GM23338 (cell line): ENCODE measurements around the gene FRMD4A. TPM values are rescaled to one million over a fixed set of nuclear protein-coding genes. Genes with fewer than 3 reads are reported as not detected.

Experiments
- ATAC-seq: fragments of 200-7000 bp; cut with Tn5 transposase; 3 replicates; pipeline ENCODE4 v1.9.1; 2020
- DNase-seq: peaks from one replicate; pipeline ENCODE4 v3.0.0-alpha.2; 2015; ENCODE audit warnings: low spot score
- H2AFZ ChIP-seq: fragments of 200-600 bp; sonication (generic); 2 replicates; pipeline ENCODE4 v1.8.0; 2016; ENCODE audit warnings: antibody characterized with exemption, mild to moderate bottlenecking, moderate library complexity
- H3F3A ChIP-seq: fragments of 200-600 bp; sonication (generic); replicated peaks from 2 replicates; pipeline ENCODE4 v1.8.0; 2017; ENCODE audit warnings: antibody characterized with exemption, mixed run types, low read depth
- H3K27ac ChIP-seq: fragments of 200-600 bp; sonication (generic); 2 replicates; pipeline ENCODE4 v1.6.1; 2016; ENCODE audit warnings: low read depth
- H3K27me3 ChIP-seq: fragments of 200-600 bp; sonication (generic); 2 replicates; pipeline ENCODE4 v1.8.0; 2016; ENCODE audit warnings: mild to moderate bottlenecking, mixed run types, moderate library complexity; ENCODE audit not compliant: insufficient read depth
- H3K36me3 ChIP-seq: fragments of 200-600 bp; sonication (generic); 2 replicates; pipeline ENCODE4 v1.8.0; 2016; ENCODE audit warnings: mild to moderate bottlenecking; ENCODE audit not compliant: insufficient read depth
- H3K4me1 ChIP-seq: fragments of 200-600 bp; sonication (generic); 2 replicates; pipeline ENCODE4 v1.8.0; 2016; ENCODE audit warnings: mild to moderate bottlenecking, moderate library complexity; ENCODE audit not compliant: insufficient read depth
- H3K4me2 ChIP-seq: fragments of 200-600 bp; sonication (generic); 2 replicates; pipeline ENCODE4 v1.7.1; 2017; ENCODE audit warnings: mixed run types
- H3K4me3 ChIP-seq: fragments of 200-600 bp; sonication (generic); 2 replicates; pipeline ENCODE4 v1.6.1; 2016; ENCODE audit warnings: mixed run types
- H3K79me2 ChIP-seq: fragments of 200-600 bp; sonication (generic); replicated peaks from 2 replicates; pipeline ENCODE4 v1.8.0; 2017; ENCODE audit warnings: mild to moderate bottlenecking; ENCODE audit not compliant: insufficient read depth
- H3K9me2 ChIP-seq: fragments of 200-600 bp; sonication (generic); 2 replicates; pipeline ENCODE4 v1.8.0; 2017; ENCODE audit not compliant: insufficient read depth
- H4K20me1 ChIP-seq: fragments of 200-600 bp; sonication (generic); replicated peaks from 2 replicates; pipeline ENCODE4 v1.8.0; 2017; ENCODE audit warnings: mild to moderate bottlenecking; ENCODE audit not compliant: insufficient read depth
- H3K27ac Mint-ChIP-seq: 2 replicates; pipeline ENCODE4 v1.8.0; 2020; ENCODE audit warnings: inconsistent platforms, mild to moderate bottlenecking, moderate library complexity, mixed read lengths
- H3K27me3 Mint-ChIP-seq: 3 replicates; pipeline ENCODE4 v1.8.0; 2022; ENCODE audit warnings: low read depth, mild to moderate bottlenecking, moderate library complexity, mixed read lengths, inconsistent platforms; ENCODE audit not compliant: insufficient read depth, poor library complexity
- H3K36me3 Mint-ChIP-seq: 3 replicates; pipeline ENCODE4 v1.8.0; 2021; ENCODE audit warnings: low read depth, mild to moderate bottlenecking, inconsistent platforms, moderate library complexity, mixed read lengths
- H3K4me1 Mint-ChIP-seq: 3 replicates; pipeline ENCODE4 v1.8.0; 2020; ENCODE audit warnings: mild to moderate bottlenecking, inconsistent platforms, mixed read lengths
- H3K4me3 Mint-ChIP-seq: 3 replicates; pipeline ENCODE4 v1.8.0; 2021; ENCODE audit warnings: moderate library complexity, mild to moderate bottlenecking, inconsistent platforms, mixed read lengths
- H3K9me3 Mint-ChIP-seq: 3 replicates; pipeline ENCODE4 v1.8.0; 2020; ENCODE audit warnings: moderate library complexity, mild to moderate bottlenecking, inconsistent platforms, mixed read lengths
- CREB1 ChIP-seq: fragments of 250-450 bp; sonication (Bioruptor Pico); IDR thresholded peaks from 2 replicates; pipeline ENCODE4 v1.5.0; 2020; ENCODE audit warnings: low read depth, mild to moderate bottlenecking, moderate library complexity
- CTCF ChIP-seq, 2 experiments: fragments of 200-600 bp in 1 of 2; sonication (generic) in 1 of 2; conservative IDR thresholded peaks; 2 replicates each; pipeline versions ENCODE4 v1.5.1 to v1.6.1; 2016 to 2017; ENCODE audit warnings: antibody characterized with exemption in 2 of 2, low read depth in 2 of 2, mild to moderate bottlenecking in 2 of 2, moderate library complexity in 1 of 2
- EZH2 ChIP-seq: fragments of 200-600 bp; sonication (generic); IDR thresholded peaks from one replicate; pipeline ENCODE4 v1.8.0; 2017; ENCODE audit warnings: antibody characterized with exemption, mild to moderate bottlenecking, low read depth; ENCODE audit not compliant: unreplicated experiment
- EZH2phosphoT487 ChIP-seq: fragments of 200-600 bp; sonication (generic); IDR thresholded peaks from one replicate; pipeline ENCODE4 v1.8.1; 2018; ENCODE audit warnings: antibody characterized with exemption; ENCODE audit not compliant: unreplicated experiment
- NANOG ChIP-seq: IDR thresholded peaks from 2 replicates; pipeline ENCODE4 v1.6.1; 2016; ENCODE audit warnings: antibody characterized with exemption, borderline replicate concordance
- POLR2AphosphoS5 ChIP-seq: IDR thresholded peaks from 2 replicates; pipeline ENCODE4 v1.6.1; 2016; ENCODE audit warnings: antibody characterized with exemption, low read depth
- REST ChIP-seq: IDR thresholded peaks from one replicate; pipeline ENCODE4 v1.6.1; 2018; ENCODE audit warnings: antibody characterized with exemption; ENCODE audit not compliant: unreplicated experiment
- ZNF114 ChIP-seq: fragments of 250-450 bp; sonication (Bioruptor Pico); IDR thresholded peaks from 2 replicates; pipeline ENCODE4 v1.5.0; 2020; ENCODE audit warnings: mild to moderate bottlenecking, moderate library complexity
- ZNF331 ChIP-seq: fragments of 250-450 bp; sonication (Bioruptor Pico); IDR thresholded peaks from 2 replicates; pipeline ENCODE4 v1.5.0; 2020; ENCODE audit warnings: low read depth, mild to moderate bottlenecking, moderate library complexity
- ZNF462 ChIP-seq: fragments of 250-450 bp; sonication (Bioruptor Pico); IDR thresholded peaks from 2 replicates; pipeline ENCODE4 v1.5.0; 2020; ENCODE audit warnings: mild to moderate bottlenecking, moderate library complexity
- polyA plus RNA-seq: library from polyadenylated mRNA; unstranded; fragments of >200 nt; fragmentation: Nextera tagmentation; extraction: Ambion mirVana; gene quantifications from 2 replicates; pipeline ENCODE4 v1.2.1, GENCODE V29; 2016
- total RNA-seq: library from RNA; depleted of rRNA; stranded (reverse); fragments of >200 nt; shearing (Covaris generic); gene quantifications from 2 replicates; pipeline ENCODE4 v1.2.3, GENCODE V29; 2014

FRMD4A gene
- total and polyA plus RNA-seq, 2 experiments from 2014 or later: 14.0 to 20.1 TPM

GRCh38 chr10:13808556-13809391, 522.0 kb downstream of the FRMD4A start (continued):
- no peak for TF ChIP-seq ZNF462 (CRISPR knock-in tag)
- TF ChIP-seq CTCF (conservative IDR thresholded peaks at IDR 0.05; ENCODE audit: low read depth in 2 of 2): no peak
- no peak for TF ChIP-seq POLR2AphosphoS5

GRCh38 chr10:13806419-13806818, 524.3 kb downstream of the FRMD4A start:
- H3K27me3 ChIP-seq: no peaks in the 10 kb centered on the region
- no peak overlapping the region for H3K27ac Mint-ChIP-seq
- H3K9me2 ChIP-seq: no peaks in the 10 kb centered on the region
- H3K79me2 ChIP-seq: no peaks in the 10 kb centered on the region
- H2AFZ ChIP-seq: no peak overlapping the region
- H3K4me1 Mint-ChIP-seq: peaks cover 32% of the 10 kb centered on the region
- no peaks in the 10 kb centered on the region for H3K9me3 Mint-ChIP-seq
- no peak overlapping the region for H3K4me2 ChIP-seq
- peaks cover 7% of the 10 kb centered on the region for H3K27me3 Mint-ChIP-seq
- no peak for ATAC-seq
- no peaks in the 10 kb centered on the region for H4K20me1 ChIP-seq
- no peaks in the 10 kb centered on the region for H3K36me3 ChIP-seq
- peaks cover 33% of the 10 kb centered on the region for H3K4me1 ChIP-seq
- H3F3A ChIP-seq: peaks cover 13% of the 10 kb centered on the region; the same call in 1 of the 2 replicates
- H3K27ac ChIP-seq: no peak overlapping the region
- no peak for DNase-seq
- no peak overlapping the region for H3K4me3 ChIP-seq
- H3K36me3 Mint-ChIP-seq: no peaks in the 10 kb centered on the region
- H3K4me3 Mint-ChIP-seq: no peak overlapping the region
- TF ChIP-seq CTCF (conservative IDR thresholded peaks at IDR 0.05; ENCODE audit: low read depth in 2 of 2): no peak
- no peak for TF ChIP-seq REST
- no peak for TF ChIP-seq NANOG
- no peak for TF ChIP-seq ZNF114 (CRISPR knock-in tag)
- TF ChIP-seq EZH2: no peak
- no peak for TF ChIP-seq CREB1 (CRISPR knock-in tag)
- no peak for TF ChIP-seq EZH2phosphoT487
- no peak for TF ChIP-seq POLR2AphosphoS5
- TF ChIP-seq ZNF331 (CRISPR knock-in tag): no peak
